Keratinocyte (primary cell): ENCODE measurements around the gene ULBP3. TPM values are rescaled to one million over a fixed set of nuclear protein-coding genes. Genes with fewer than 3 reads are reported as not detected.

Experiments
- DNase-seq: peaks from one replicate; pipeline ENCODE4 v3.0.0-alpha.2; 2011; ENCODE audit warnings: low read depth, missing footprints, low spot score
- FAIRE-seq: peaks from 2 replicates; lab custom pipeline; 2011; peaks lifted over from hg19 to GRCh38; lab: Jason Lieb, UNC
- H2AFZ ChIP-seq: 2 replicates; pipeline ENCODE4 v1.6.0; 2012; ENCODE audit warnings: low read length, control low read depth, inconsistent platforms; ENCODE audit not compliant: control insufficient read depth
- H3K27ac ChIP-seq: 2 replicates; pipeline ENCODE4 v1.5.1; 2011; ENCODE audit warnings: low read length; ENCODE audit not compliant: control insufficient read depth, insufficient read depth
- H3K27me3 ChIP-seq: 3 replicates; pipeline ENCODE4 v1.6.0; 2011; ENCODE audit warnings: low read length; ENCODE audit not compliant: control insufficient read depth, insufficient read depth; ENCODE audit errors: extremely low read depth
- H3K36me3 ChIP-seq, 2 experiments: 2 replicates in 1 of 2; 3 replicates in 1 of 2; pipeline ENCODE4 v1.5.1; 2011; ENCODE audit warnings: low read length in 2 of 2, mild to moderate bottlenecking in 1 of 2; ENCODE audit not compliant: control insufficient read depth in 2 of 2, insufficient read depth in 2 of 2; ENCODE audit errors: extremely low read depth in 1 of 2
- H3K4me1 ChIP-seq: 3 replicates; pipeline ENCODE4 v1.5.1; 2011; ENCODE audit warnings: low read length; ENCODE audit not compliant: control insufficient read depth, insufficient read depth; ENCODE audit errors: extremely low read depth
- H3K4me2 ChIP-seq: 3 replicates; pipeline ENCODE4 v1.6.0; 2011; ENCODE audit warnings: low read depth, low read length; ENCODE audit not compliant: control insufficient read depth, insufficient read depth; ENCODE audit errors: extremely low read depth
- H3K4me3 ChIP-seq, 3 experiments: fragments of 200-600 bp in 1 of 3; sonication (generic) in 1 of 3; 2 replicates in 2 of 3; 3 replicates in 1 of 3; pipeline ENCODE4 v1.5.1; 2011 to 2016; ENCODE audit warnings: low read length in 3 of 3, mild to moderate bottlenecking in 3 of 3, control low read depth in 2 of 3, inconsistent platforms in 1 of 3, low read depth in 1 of 3, mixed read lengths in 1 of 3, mixed run types in 1 of 3, moderate library complexity in 1 of 3; ENCODE audit not compliant: control insufficient read depth in 2 of 3, insufficient read depth in 2 of 3; ENCODE audit errors: extremely low read depth in 1 of 3
- H3K79me2 ChIP-seq: 2 replicates; pipeline ENCODE4 v1.6.0; 2012; ENCODE audit warnings: low read length; ENCODE audit not compliant: control insufficient read depth, insufficient read depth
- H3K9ac ChIP-seq: 3 replicates; pipeline ENCODE4 v1.6.0; 2011; ENCODE audit warnings: low read length; ENCODE audit not compliant: control insufficient read depth, insufficient read depth; ENCODE audit errors: extremely low read depth
- H3K9me1 ChIP-seq: 3 replicates; pipeline ENCODE4 v1.6.0; 2011; ENCODE audit warnings: low read length; ENCODE audit not compliant: control insufficient read depth, insufficient read depth; ENCODE audit errors: extremely low read depth
- H3K9me3 ChIP-seq: 2 replicates; pipeline ENCODE4 v1.5.1; 2012; ENCODE audit warnings: low read depth, low read length; ENCODE audit not compliant: control insufficient read depth
- H4K20me1 ChIP-seq: 3 replicates; pipeline ENCODE4 v1.6.0; 2011; ENCODE audit warnings: low read length; ENCODE audit not compliant: control insufficient read depth, insufficient read depth; ENCODE audit errors: extremely low read depth
- EZH2 ChIP-seq: IDR thresholded peaks from one replicate; pipeline ENCODE4 v1.6.1; 2012; ENCODE audit warnings: inconsistent platforms, mild to moderate bottlenecking, low read length, moderate library complexity
- dilution Hi-C: fragments of 300-500 bp; cut with MboI; formaldehyde crosslinking; loops from one replicate; pipeline ENCODE4 v1.7.0; 2020; ENCODE audit warnings: low sequenced_read_pairs; ENCODE audit not compliant: extremely low pct_ligation_motif_present
- polyA plus RNA-seq, 5 experiments: library from polyadenylated mRNA; depleted of rRNA in 3 of 5; stranded (reverse) in 3 of 5; stranded (forward) in 1 of 5; unstranded in 1 of 5; fragments of >200 nt; gene quantifications; 1 replicate in 1 of 5; 2 replicates in 3 of 5; 3 replicates in 1 of 5; pipeline versions ENCODE4 v1.2.1 to v1.2.3, GENCODE V29; 2011 to 2012; ENCODE audit warnings: missing spikeins in 2 of 5, low read depth in 1 of 5, low replicate concordance in 1 of 5
- TF ChIP-seq, protein P1 (sequence below), 3 experiments: IDR thresholded peaks in 1 of 3; conservative IDR thresholded peaks in 1 of 3; optimal IDR thresholded peaks in 1 of 3; 2 replicates in 2 of 3; 3 replicates in 1 of 3; pipeline versions ENCODE3 to v1.5.1; 2011; ENCODE audit warnings: low read length in 3 of 3, mild to moderate bottlenecking in 3 of 3, moderate library complexity in 2 of 3, control low read depth in 1 of 3, inconsistent platforms in 1 of 3; ENCODE audit not compliant: insufficient read depth in 2 of 3; ENCODE audit errors: extremely low read depth in 1 of 3

ULBP3 gene
- polyA plus RNA-seq, 1 donor (not counting 4 experiments of a cell fraction or from before 2014, with no cell fraction given): 7.4 TPM

- Histone ChIP-seq H3K9me1 (no peaks in the 10 kb centered on the region), H3K27ac (no peak overlapping the region), H3K9ac (no peak overlapping the region), H4K20me1 (no peaks in the 10 kb centered on the region), H3K79me2 (no peaks in the 10 kb centered on the region), H3K4me1 (no peaks in the 10 kb centered on the region), H3K4me2 (no peak overlapping the region), H3K36me3 (no peaks in the 10 kb centered on the region), H2AFZ (no peak overlapping the region), H3K27me3 (peaks cover 29% of the 10 kb centered on the region), H3K9me3 (no peaks in the 10 kb centered on the region), H3K4me3 (no peak overlapping the region)
- TF ChIP-seq, protein P1, sequence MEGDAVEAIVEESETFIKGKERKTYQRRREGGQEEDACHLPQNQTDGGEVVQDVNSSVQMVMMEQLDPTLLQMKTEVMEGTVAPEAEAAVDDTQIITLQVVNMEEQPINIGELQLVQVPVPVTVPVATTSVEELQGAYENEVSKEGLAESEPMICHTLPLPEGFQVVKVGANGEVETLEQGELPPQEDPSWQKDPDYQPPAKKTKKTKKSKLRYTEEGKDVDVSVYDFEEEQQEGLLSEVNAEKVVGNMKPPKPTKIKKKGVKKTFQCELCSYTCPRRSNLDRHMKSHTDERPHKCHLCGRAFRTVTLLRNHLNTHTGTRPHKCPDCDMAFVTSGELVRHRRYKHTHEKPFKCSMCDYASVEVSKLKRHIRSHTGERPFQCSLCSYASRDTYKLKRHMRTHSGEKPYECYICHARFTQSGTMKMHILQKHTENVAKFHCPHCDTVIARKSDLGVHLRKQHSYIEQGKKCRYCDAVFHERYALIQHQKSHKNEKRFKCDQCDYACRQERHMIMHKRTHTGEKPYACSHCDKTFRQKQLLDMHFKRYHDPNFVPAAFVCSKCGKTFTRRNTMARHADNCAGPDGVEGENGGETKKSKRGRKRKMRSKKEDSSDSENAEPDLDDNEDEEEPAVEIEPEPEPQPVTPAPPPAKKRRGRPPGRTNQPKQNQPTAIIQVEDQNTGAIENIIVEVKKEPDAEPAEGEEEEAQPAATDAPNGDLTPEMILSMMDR (optimal IDR thresholded peaks at IDR 0.05 in 1 of 3, IDR thresholded peaks at IDR 0.05 in 1 of 3, conservative IDR thresholded peaks at IDR 0.05 in 1 of 3; ENCODE audit: extremely low read depth in 1 of 3, insufficient read depth in 2 of 3, low read length in 3 of 3): no peak
- TF ChIP-seq EZH2: no peak
- dilution Hi-C loops: no loop called here
- FAIRE-seq (no peak), DNase-seq (no peak)
Observed at GRCh38 chr6:150043096-150043495, 25.8 kb downstream of the ULBP3 start.

GRCh38 chr6:150038202-150039062 is 30.5 kb downstream of the ULBP3 start:
- Histone ChIP-seq H3K9ac (no peak overlapping the region), H3K79me2 (no peaks in the 10 kb centered on the region), H3K27me3 (peaks cover 58% of the 10 kb centered on the region), H3K4me2 (peak overlapping the region; percentile 56), H2AFZ (peak overlapping the region; percentile 56), H3K9me1 (no peaks in the 10 kb centered on the region), H3K9me3 (no peaks in the 10 kb centered on the region), H3K27ac (no peak overlapping the region), H4K20me1 (no peaks in the 10 kb centered on the region), H3K4me1 (peaks cover 3% of the 10 kb centered on the region), H3K4me3 (peak overlapping the region in 2 of 3 experiments; percentile 22 to 56), H3K36me3 (no peaks in the 10 kb centered on the region)
- dilution Hi-C loops: no loop called here
- FAIRE-seq (peak; percentile 9), DNase-seq (no peak)
- peak; percentile 86 for TF ChIP-seq EZH2
- TF ChIP-seq, protein P1 (optimal IDR thresholded peaks at IDR 0.05 in 1 of 3, IDR thresholded peaks at IDR 0.05 in 1 of 3, conservative IDR thresholded peaks at IDR 0.05 in 1 of 3; ENCODE audit: extremely low read depth in 1 of 3, insufficient read depth in 2 of 3, low read length in 3 of 3): peak; percentile 9 to 44 (median 14)
